ENCODE data around the gene SERHL2. TPM values are rescaled to one million over a fixed set of nuclear protein-coding genes. Genes with fewer than 3 reads are reported as not detected.
"Not testable (repeated sequence)": the region's sequence is repeated elsewhere in the genome, so short reads cannot be mapped to it uniquely, and the experiment has no call there.

Gene SERHL2
- total and polyA plus RNA-seq, 2 experiments from 2014 or later: 1.5 to 2.1 TPM

DNA sequence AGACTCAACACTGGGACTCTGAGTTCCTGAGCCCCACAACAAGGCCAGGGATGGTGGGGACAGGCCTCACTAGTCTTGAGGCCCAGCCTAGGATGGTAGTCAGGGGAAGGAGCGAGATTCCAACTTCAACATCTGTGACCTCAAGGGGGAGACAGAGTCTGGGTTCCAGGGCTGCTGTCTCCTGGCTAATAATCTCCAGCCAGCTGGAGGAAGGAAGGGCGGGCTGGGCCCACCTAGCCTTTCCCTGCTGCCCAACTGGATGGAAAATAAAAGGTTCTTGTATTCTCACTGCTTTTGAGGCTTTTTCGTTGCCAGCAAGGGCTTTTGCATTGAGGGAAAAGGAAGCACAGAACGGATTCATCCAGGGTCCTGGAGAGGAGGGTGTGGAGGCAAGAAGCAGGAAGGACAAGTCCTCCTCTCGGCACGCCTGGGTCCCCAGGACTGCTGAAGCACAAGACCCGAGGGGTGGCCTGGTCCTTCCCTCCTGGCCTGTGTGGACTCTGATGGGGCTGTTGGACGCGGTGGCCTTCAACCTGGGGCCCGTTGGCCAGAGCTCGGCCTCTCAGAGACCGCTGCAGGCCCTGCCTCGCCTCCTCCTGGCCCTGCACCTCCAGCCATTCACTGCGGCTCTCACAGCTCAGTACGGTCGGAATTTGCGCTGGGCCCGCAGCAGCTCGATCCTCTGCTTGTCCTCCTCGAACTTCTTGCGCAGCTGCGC lies 41.3 kb upstream of the SERHL2 start:
- not testable (repeated sequence) for H4K20me1 ChIP-seq (replicated peaks; ENCODE audit: insufficient read depth); H3K27me3 ChIP-seq (ENCODE audit: insufficient read depth); H3K9me3 Mint-ChIP-seq; H3K4me2 ChIP-seq; H3K9me2 ChIP-seq (ENCODE audit: insufficient read depth); H3K4me3 ChIP-seq; H3K4me3 Mint-ChIP-seq; H2AFZ ChIP-seq; H3K36me3 ChIP-seq (ENCODE audit: insufficient read depth); H3K79me2 ChIP-seq (replicated peaks; ENCODE audit: insufficient read depth)
- peak; percentile 50 to 59 for TF ChIP-seq CTCF (conservative IDR thresholded peaks at IDR 0.05; ENCODE audit: low read depth in 2 of 2)
- Mint-ChIP-seq H3K4me1 (peaks cover 34% of the 10 kb centered on the region), H3K36me3 (ENCODE audit: low read depth) (peaks cover 40% of the 10 kb centered on the region), H3K27ac (peak overlapping the region; percentile 83), H3K27me3 (ENCODE audit: insufficient read depth, low read depth, poor library complexity) (peaks cover 22% of the 10 kb centered on the region)
- peak; percentile 67 for DNase-seq (ENCODE audit: low spot score)
- ATAC-seq: peak; percentile 49
- H3K27ac ChIP-seq (ENCODE audit: low read depth): 0 out of 2 replicates have a peak overlapping the region, but pooled peaks have one; percentile 63
- H3K4me1 ChIP-seq (ENCODE audit: insufficient read depth): peaks cover 15% of the 10 kb centered on the region
- peaks cover 34% of the 10 kb centered on the region for H3F3A ChIP-seq (replicated peaks; ENCODE audit: low read depth)

DNA sequence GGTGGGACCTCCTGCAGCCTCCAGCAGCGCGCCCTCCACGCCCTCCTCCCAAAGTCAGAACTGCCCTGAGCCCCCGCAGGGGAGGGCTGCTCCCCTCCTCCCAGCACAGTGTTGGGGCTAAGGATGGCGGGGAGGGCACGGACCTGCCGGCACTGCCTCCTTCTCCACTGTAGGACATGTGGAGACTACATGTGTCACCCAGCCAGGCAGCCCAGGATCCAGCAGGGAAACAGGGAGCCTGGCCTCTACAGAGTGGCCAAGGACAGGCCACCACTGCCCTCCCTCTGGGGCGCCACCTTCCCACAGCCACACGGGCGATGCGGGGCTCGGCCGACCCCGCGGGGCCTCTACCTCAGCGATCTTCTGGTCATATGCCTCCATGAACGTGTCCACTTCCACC lies 39.4 kb upstream of the SERHL2 start:
- H3K9me3 Mint-ChIP-seq; H2AFZ ChIP-seq; ATAC-seq; H3K4me2 ChIP-seq; H3K4me3 ChIP-seq; H3K9me2 ChIP-seq (ENCODE audit: insufficient read depth); DNase-seq (ENCODE audit: low spot score); H3K27ac Mint-ChIP-seq; H3K4me3 Mint-ChIP-seq; H4K20me1 ChIP-seq (replicated peaks; ENCODE audit: insufficient read depth); H3K27me3 ChIP-seq (ENCODE audit: insufficient read depth); H3K27ac ChIP-seq (ENCODE audit: low read depth); H3K36me3 ChIP-seq (ENCODE audit: insufficient read depth): not testable (repeated sequence)
- peaks cover 28% of the 10 kb centered on the region for H3F3A ChIP-seq (replicated peaks; ENCODE audit: low read depth)
- Mint-ChIP-seq H3K27me3 (ENCODE audit: insufficient read depth, low read depth, poor library complexity) (peaks cover 23% of the 10 kb centered on the region), H3K4me1 (peaks cover 29% of the 10 kb centered on the region), H3K36me3 (ENCODE audit: low read depth) (peaks cover 49% of the 10 kb centered on the region)
- peaks cover 12% of the 10 kb centered on the region for H3K4me1 ChIP-seq (ENCODE audit: insufficient read depth)
- H3K79me2 ChIP-seq (replicated peaks; ENCODE audit: insufficient read depth): peaks cover 21% of the 10 kb centered on the region

GRCh38 chr22:42515304-42515703 lies 38.5 kb upstream of the SERHL2 start:
- Mint-ChIP-seq H3K27me3 (ENCODE audit: insufficient read depth, low read depth, poor library complexity) (peaks cover 17% of the 10 kb centered on the region), H3K36me3 (ENCODE audit: low read depth) (peaks cover 49% of the 10 kb centered on the region), H3K4me1 (peaks cover 25% of the 10 kb centered on the region)
- not testable (repeated sequence) for H2AFZ ChIP-seq; H4K20me1 ChIP-seq (replicated peaks; ENCODE audit: insufficient read depth); H3K27ac ChIP-seq (ENCODE audit: low read depth); H3K27ac Mint-ChIP-seq; DNase-seq (ENCODE audit: low spot score); H3K4me3 ChIP-seq; H3K9me2 ChIP-seq (ENCODE audit: insufficient read depth); ATAC-seq; H3K9me3 Mint-ChIP-seq; H3K36me3 ChIP-seq (ENCODE audit: insufficient read depth); H3K4me3 Mint-ChIP-seq; H3K27me3 ChIP-seq (ENCODE audit: insufficient read depth); H3K4me2 ChIP-seq
- Histone ChIP-seq H3F3A (replicated peaks; ENCODE audit: low read depth) (peaks cover 28% of the 10 kb centered on the region), H3K4me1 (ENCODE audit: insufficient read depth) (peaks cover 18% of the 10 kb centered on the region), H3K79me2 (replicated peaks; ENCODE audit: insufficient read depth) (peaks cover 22% of the 10 kb centered on the region)

- ATAC-seq (no peak), DNase-seq (ENCODE audit: low spot score) (no peak)
- peaks cover 7% of the 10 kb centered on the region; the same call in 1 of the 2 replicates for H3K36me3 ChIP-seq (ENCODE audit: insufficient read depth)
- peaks cover 16% of the 10 kb centered on the region for H3K27me3 Mint-ChIP-seq (ENCODE audit: insufficient read depth, low read depth, poor library complexity)
- H3K27me3 ChIP-seq (ENCODE audit: insufficient read depth): no peaks in the 10 kb centered on the region
- no peaks in the 10 kb centered on the region for H3K9me3 Mint-ChIP-seq
- H3F3A ChIP-seq (replicated peaks; ENCODE audit: low read depth): peaks cover 28% of the 10 kb centered on the region
- peaks cover 44% of the 10 kb centered on the region for H3K36me3 Mint-ChIP-seq (ENCODE audit: low read depth)
- peaks cover 22% of the 10 kb centered on the region for H3K79me2 ChIP-seq (replicated peaks; ENCODE audit: insufficient read depth)
- no peak overlapping the region for H3K4me2 ChIP-seq
- peaks cover 8% of the 10 kb centered on the region for H4K20me1 ChIP-seq (replicated peaks; ENCODE audit: insufficient read depth)
- H3K27ac ChIP-seq (ENCODE audit: low read depth): no peak overlapping the region
- H3K9me2 ChIP-seq (ENCODE audit: insufficient read depth): no peaks in the 10 kb centered on the region
- H3K4me1 Mint-ChIP-seq: peaks cover 25% of the 10 kb centered on the region
- H3K27ac Mint-ChIP-seq: no peak overlapping the region
- H3K4me1 ChIP-seq (ENCODE audit: insufficient read depth): peaks cover 17% of the 10 kb centered on the region
- H2AFZ ChIP-seq: no peak overlapping the region
- H3K4me3 Mint-ChIP-seq: no peak overlapping the region
- H3K4me3 ChIP-seq: no peak overlapping the region
- TF ChIP-seq ZNF114 (CRISPR knock-in tag; IDR thresholded peaks at IDR 0.05) (no peak), STAT1 (IDR thresholded peaks at IDR 0.05; ENCODE audit: unreplicated experiment) (no peak), ZNF331 (CRISPR knock-in tag; IDR thresholded peaks at IDR 0.05; ENCODE audit: low read depth) (no peak)
- TF ChIP-seq, protein P1, sequence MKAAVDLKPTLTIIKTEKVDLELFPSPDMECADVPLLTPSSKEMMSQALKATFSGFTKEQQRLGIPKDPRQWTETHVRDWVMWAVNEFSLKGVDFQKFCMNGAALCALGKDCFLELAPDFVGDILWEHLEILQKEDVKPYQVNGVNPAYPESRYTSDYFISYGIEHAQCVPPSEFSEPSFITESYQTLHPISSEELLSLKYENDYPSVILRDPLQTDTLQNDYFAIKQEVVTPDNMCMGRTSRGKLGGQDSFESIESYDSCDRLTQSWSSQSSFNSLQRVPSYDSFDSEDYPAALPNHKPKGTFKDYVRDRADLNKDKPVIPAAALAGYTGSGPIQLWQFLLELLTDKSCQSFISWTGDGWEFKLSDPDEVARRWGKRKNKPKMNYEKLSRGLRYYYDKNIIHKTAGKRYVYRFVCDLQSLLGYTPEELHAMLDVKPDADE (IDR thresholded peaks at IDR 0.05): no peak
Measured at GRCh38 chr22:42515896-42516295, 37.9 kb upstream of the SERHL2 start.

Measured in GM23338 (cell line).